ENCODE data around the gene HSD3B2.

HSD3B2 gene

DNA sequence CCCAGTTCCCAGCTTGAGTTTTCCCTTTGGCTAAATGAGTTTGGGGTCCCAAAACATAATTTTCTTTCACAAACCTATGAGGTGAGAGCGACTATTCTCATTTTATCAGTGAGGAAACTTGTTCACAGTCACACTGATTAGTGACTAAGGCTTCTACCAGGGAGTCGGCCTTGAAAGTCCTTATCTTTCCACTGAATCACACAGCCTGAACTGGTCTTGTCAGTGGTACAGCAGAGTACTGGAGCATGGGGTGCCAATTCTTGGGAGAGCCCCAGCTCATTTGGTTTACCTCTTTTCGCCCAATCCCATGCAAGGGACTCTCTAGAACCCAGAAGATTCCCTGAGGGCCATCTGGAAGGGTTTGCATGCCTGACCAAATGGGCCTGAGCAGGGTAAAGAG lies 16.9 kb downstream of the HSD3B2 start:
- H3K4me3 ChIP-seq (ENCODE audit: low read length) = no peak overlapping the region
- TF ChIP-seq, protein P1, sequence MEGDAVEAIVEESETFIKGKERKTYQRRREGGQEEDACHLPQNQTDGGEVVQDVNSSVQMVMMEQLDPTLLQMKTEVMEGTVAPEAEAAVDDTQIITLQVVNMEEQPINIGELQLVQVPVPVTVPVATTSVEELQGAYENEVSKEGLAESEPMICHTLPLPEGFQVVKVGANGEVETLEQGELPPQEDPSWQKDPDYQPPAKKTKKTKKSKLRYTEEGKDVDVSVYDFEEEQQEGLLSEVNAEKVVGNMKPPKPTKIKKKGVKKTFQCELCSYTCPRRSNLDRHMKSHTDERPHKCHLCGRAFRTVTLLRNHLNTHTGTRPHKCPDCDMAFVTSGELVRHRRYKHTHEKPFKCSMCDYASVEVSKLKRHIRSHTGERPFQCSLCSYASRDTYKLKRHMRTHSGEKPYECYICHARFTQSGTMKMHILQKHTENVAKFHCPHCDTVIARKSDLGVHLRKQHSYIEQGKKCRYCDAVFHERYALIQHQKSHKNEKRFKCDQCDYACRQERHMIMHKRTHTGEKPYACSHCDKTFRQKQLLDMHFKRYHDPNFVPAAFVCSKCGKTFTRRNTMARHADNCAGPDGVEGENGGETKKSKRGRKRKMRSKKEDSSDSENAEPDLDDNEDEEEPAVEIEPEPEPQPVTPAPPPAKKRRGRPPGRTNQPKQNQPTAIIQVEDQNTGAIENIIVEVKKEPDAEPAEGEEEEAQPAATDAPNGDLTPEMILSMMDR (IDR thresholded peaks at IDR 0.05; ENCODE audit: insufficient read depth, low read depth, low read length, missing control alignments) = no peak
- DNase-seq (ENCODE audit: low read depth) = peak; percentile 33

DNA sequence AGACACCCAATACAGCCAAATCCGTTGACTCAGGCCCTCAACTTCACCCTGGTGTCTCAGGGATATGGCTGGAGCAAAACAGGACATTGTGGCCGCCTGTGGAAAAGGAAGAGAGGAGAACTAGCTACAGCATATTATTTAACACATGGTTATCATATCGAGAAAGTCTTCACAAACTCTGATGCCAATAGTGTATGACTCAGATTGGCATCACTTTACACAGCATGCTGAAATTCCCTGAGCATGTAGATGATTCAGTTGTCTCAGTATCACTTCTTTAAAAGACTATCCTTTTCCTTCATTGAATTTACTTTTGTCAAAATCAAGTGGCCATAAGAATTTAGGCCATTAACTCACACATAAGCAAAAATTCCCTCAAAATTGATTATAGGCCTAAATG lies 20.1 kb downstream of the HSD3B2 start:
- H3K4me3 ChIP-seq (ENCODE audit: low read length) = no peak overlapping the region
- TF ChIP-seq, protein P1 (IDR thresholded peaks at IDR 0.05; ENCODE audit: insufficient read depth, low read depth, low read length, missing control alignments) = no peak
- peak; percentile 83 for DNase-seq (ENCODE audit: low read depth)

DNA sequence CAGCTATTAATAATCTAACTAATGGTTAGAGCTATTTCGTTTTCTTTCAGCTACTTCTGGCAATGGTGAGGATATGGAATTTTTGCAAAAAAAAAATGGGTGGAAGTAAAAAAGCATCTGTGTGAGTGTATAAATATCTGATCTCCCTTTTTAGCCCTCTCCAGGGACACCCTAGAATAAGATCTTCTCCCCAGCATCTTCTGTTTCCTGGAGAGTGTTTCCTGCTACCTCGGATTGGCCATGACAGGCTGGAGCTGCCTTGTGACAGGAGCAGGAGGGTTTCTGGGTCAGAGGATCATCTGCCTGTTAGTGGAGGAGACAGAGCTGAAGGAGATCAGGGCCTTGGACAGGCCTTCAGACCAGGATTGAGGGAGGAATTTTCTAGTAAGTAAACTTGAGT lies 23.8 kb downstream of the HSD3B2 start:
- H3K4me3 ChIP-seq (ENCODE audit: low read length) = no peak overlapping the region
- TF ChIP-seq, protein P1 (IDR thresholded peaks at IDR 0.05; ENCODE audit: insufficient read depth, low read depth, low read length, missing control alignments) = no peak
- no peak for DNase-seq (ENCODE audit: low read depth)

DNA sequence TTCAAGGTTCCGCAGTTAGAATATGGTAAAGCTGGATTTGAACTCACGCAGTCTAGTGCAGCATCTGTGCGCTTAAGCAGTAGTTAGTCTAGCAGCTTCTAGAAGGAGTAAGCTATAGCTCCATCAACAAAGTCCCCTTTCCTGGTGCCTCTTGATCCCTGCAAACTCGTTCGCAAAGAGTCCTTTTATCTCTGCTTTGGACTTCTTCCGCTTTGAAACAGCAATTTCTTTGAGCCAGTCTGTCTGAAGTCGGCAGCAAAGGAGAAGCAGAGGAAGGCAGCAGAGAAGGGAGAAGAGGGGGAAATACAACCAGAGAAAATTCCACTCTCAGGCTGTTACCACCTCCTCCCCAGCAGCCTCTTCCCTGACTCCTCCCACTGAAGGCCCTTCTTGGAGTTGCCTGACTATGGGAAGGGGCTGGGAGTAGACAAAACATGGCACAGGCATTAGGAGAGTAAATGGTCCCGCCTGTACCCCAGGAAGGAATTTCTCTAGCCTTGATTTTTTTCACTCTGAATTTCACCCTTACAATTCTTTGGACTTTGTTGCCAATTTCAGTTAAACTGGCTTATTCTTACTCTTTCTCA lies 25.9 kb downstream of the HSD3B2 start:
- DNase-seq (ENCODE audit: low read depth) = no peak
- no peak overlapping the region for H3K4me3 ChIP-seq (ENCODE audit: low read length)
- TF ChIP-seq, protein P1 (IDR thresholded peaks at IDR 0.05; ENCODE audit: insufficient read depth, low read depth, low read length, missing control alignments) = no peak

DNA sequence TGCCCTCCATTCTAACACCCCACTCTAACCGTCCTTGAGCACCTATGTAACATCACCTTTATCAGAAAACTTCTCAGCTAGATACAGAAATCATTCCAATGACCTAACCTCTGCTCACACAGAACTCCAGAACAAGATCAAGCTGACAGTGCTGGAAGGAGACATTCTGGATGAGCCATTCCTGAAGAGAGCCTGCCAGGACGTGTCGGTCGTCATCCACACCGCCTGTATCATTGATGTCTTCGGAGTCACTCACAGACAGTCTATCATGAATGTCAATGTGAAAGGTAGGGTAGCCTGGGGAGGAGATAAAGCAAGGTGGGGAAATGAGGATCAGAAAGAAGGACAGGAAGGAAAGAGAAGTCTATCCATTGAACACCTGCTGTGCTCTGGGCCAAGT lies 27.8 kb downstream of the HSD3B2 start:
- TF ChIP-seq, protein P1 (IDR thresholded peaks at IDR 0.05; ENCODE audit: insufficient read depth, low read depth, low read length, missing control alignments) = no peak
- DNase-seq (ENCODE audit: low read depth) = peak; percentile 50
- no peak overlapping the region for H3K4me3 ChIP-seq (ENCODE audit: low read length)

DNA sequence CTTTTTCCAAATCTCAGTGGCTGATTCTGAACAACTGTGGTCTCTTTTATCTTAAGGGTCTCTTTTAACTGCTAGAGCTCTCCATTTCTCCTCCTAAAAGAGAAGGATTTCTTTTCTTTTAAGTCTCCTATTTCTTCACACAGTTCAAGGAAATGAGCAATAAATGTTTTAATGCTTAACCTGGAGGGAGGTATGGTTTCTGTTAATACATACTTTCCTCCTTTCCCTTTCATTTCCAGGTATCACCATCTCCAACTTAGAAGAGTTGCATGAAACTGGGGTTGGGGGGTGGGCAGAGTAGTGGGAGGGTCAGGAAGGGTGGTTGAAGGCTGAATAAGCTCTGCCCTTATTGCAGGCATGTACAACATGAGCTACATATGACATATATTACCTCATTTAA lies 31.4 kb downstream of the HSD3B2 start:
- TF ChIP-seq, protein P1 (IDR thresholded peaks at IDR 0.05; ENCODE audit: insufficient read depth, low read depth, low read length, missing control alignments) = no peak
- no peak overlapping the region for H3K4me3 ChIP-seq (ENCODE audit: low read length)
- DNase-seq (ENCODE audit: low read depth) = no peak

Measured in epithelial cell of esophagus (primary cell).